Neural cell (in vitro differentiated cells): ENCODE measurements around the gene ADCY7. TPM values are rescaled to one million over a fixed set of nuclear protein-coding genes. Genes with fewer than 3 reads are reported as not detected.

ENCODE experiments used
- H2AFZ ChIP-seq: fragments of 200-600, 300-800 bp; sonication (generic), shearing (Covaris generic); 2 replicates; pipeline ENCODE4 v1.6.0; 2014; ENCODE audit warnings: low read depth, mild to moderate bottlenecking, antibody characterized with exemption, low read length, moderate library complexity
- H3F3A ChIP-seq: fragments of 200-600 bp; shearing (Covaris generic); 2 replicates; pipeline ENCODE4 v1.6.1; 2016; ENCODE audit warnings: mild to moderate bottlenecking, moderate library complexity, mixed read lengths, antibody characterized with exemption, low read length; ENCODE audit not compliant: insufficient read depth, poor library complexity, severe bottlenecking
- H3K27ac ChIP-seq: fragments of 200-600, 300-800 bp; sonication (generic), shearing (Covaris generic); 2 replicates; pipeline ENCODE4 v1.5.1; 2014; ENCODE audit warnings: mild to moderate bottlenecking, low read length, moderate library complexity
- H3K27me3 ChIP-seq: fragments of 300-800, 200-600 bp; sonication (generic), shearing (Covaris generic); 2 replicates; pipeline ENCODE4 v1.6.0; 2014; ENCODE audit warnings: mild to moderate bottlenecking, low read depth, low read length, moderate library complexity; ENCODE audit not compliant: insufficient read depth
- H3K36me3 ChIP-seq: fragments of 300-800, 200-600 bp; sonication (generic), shearing (Covaris generic); 2 replicates; pipeline ENCODE4 v1.5.1; 2014; ENCODE audit warnings: mild to moderate bottlenecking, antibody characterized with exemption, low read length, moderate library complexity; ENCODE audit not compliant: insufficient read depth
- H3K4me2 ChIP-seq: fragments of 300-800, 200-600 bp; sonication (generic), shearing (Covaris generic); 2 replicates; pipeline ENCODE4 v1.6.0; 2014; ENCODE audit warnings: mild to moderate bottlenecking, low read length
- H3K4me3 ChIP-seq: fragments of 300-800, 200-600 bp; sonication (generic), shearing (Covaris generic); 2 replicates; pipeline ENCODE4 v1.5.1; 2014; ENCODE audit warnings: mild to moderate bottlenecking, low read length, moderate library complexity
- H3K79me2 ChIP-seq: fragments of 200-600 bp; shearing (Covaris generic); replicated peaks from 2 replicates; pipeline ENCODE4 v1.6.0; 2014; ENCODE audit warnings: mild to moderate bottlenecking, low read length, moderate library complexity; ENCODE audit not compliant: insufficient read depth
- H3K9ac ChIP-seq: fragments of 300-800, 200-600 bp; sonication (generic), shearing (Covaris generic); 2 replicates; pipeline ENCODE4 v1.6.1; 2016; ENCODE audit warnings: mild to moderate bottlenecking, low read length, mixed read lengths
- H3K9me2 ChIP-seq: fragments of 200-600 bp; shearing (Covaris generic); 2 replicates; pipeline ENCODE4 v1.6.1; 2016; ENCODE audit warnings: mild to moderate bottlenecking, low read length, mixed read lengths; ENCODE audit not compliant: insufficient read depth
- H3K9me3 ChIP-seq: fragments of 200-600, 300-800 bp; sonication (generic), shearing (Covaris generic); 2 replicates; pipeline ENCODE4 v1.6.1; 2016; ENCODE audit warnings: mild to moderate bottlenecking, mixed run types, low read length, moderate library complexity, mixed read lengths
- H4K20me1 ChIP-seq: fragments of 200-600 bp; shearing (Covaris generic); 2 replicates; pipeline ENCODE4 v1.6.1; 2016; ENCODE audit warnings: mild to moderate bottlenecking, mixed run types; ENCODE audit not compliant: insufficient read depth
- CTCF ChIP-seq: fragments of 450-650 bp; IDR thresholded peaks from 2 replicates; pipeline ENCODE4 v1.5.1; 2014; ENCODE audit warnings: antibody characterized with exemption, mild to moderate bottlenecking, moderate library complexity; ENCODE audit not compliant: poor library complexity, severe bottlenecking
- EP300 ChIP-seq: fragments of 450-650 bp; conservative IDR thresholded peaks from 2 replicates; pipeline ENCODE4 v1.6.1; 2014; ENCODE audit warnings: antibody characterized with exemption, mild to moderate bottlenecking, moderate library complexity; ENCODE audit not compliant: poor library complexity, severe bottlenecking
- EZH2 ChIP-seq: fragments of 200-600, 300-800 bp; shearing (Covaris generic), sonication (generic); IDR thresholded peaks from 2 replicates; pipeline ENCODE4 v1.6.1; 2014; ENCODE audit warnings: antibody characterized with exemption, low read length, borderline replicate concordance, mild to moderate bottlenecking; ENCODE audit not compliant: insufficient read depth, poor library complexity, severe bottlenecking
- MXI1 ChIP-seq: fragments of 450-650 bp; conservative IDR thresholded peaks from 2 replicates; pipeline ENCODE4 v1.6.1; 2014; ENCODE audit warnings: antibody characterized with exemption, mild to moderate bottlenecking; ENCODE audit not compliant: poor library complexity, severe bottlenecking
- POLR2AphosphoS5 ChIP-seq: IDR thresholded peaks from 2 replicates; pipeline ENCODE4 v1.6.1; 2012
- RAD21 ChIP-seq: fragments of 450-650 bp; conservative IDR thresholded peaks from 2 replicates; pipeline ENCODE4 v1.6.1; 2014; ENCODE audit warnings: antibody characterized with exemption, mild to moderate bottlenecking, moderate library complexity
- REST ChIP-seq: IDR thresholded peaks from 2 replicates; pipeline ENCODE4 v1.6.1; 2012; ENCODE audit warnings: borderline replicate concordance
- SMC3 ChIP-seq: fragments of 450-650 bp; conservative IDR thresholded peaks from 2 replicates; pipeline ENCODE4 v1.6.1; 2014; ENCODE audit warnings: antibody characterized with exemption, mild to moderate bottlenecking, moderate library complexity; ENCODE audit not compliant: poor library complexity
- TAF1 ChIP-seq: IDR thresholded peaks from 2 replicates; pipeline ENCODE4 v1.6.1; 2012; ENCODE audit warnings: low read depth
- polyA plus RNA-seq: library from polyadenylated mRNA; depleted of rRNA; stranded (reverse); fragments of >200 nt; gene quantifications from 2 replicates; pipeline ENCODE4 v1.2.3, GENCODE V29; 2014

Gene ADCY7
- polyA plus RNA-seq, 1 donor from 2014 or later = 2.0 TPM

- Histone ChIP-seq H3K9me2 (no peaks in the 10 kb centered on the region), H3K9ac (no peak overlapping the region), H3K36me3 (no peaks in the 10 kb centered on the region), H3K79me2 (no peaks in the 10 kb centered on the region), H3F3A (no peaks in the 10 kb centered on the region), H2AFZ (no peak overlapping the region), H3K27ac (no peak overlapping the region), H3K9me3 (no peaks in the 10 kb centered on the region), H4K20me1 (no peaks in the 10 kb centered on the region), H3K4me2 (no peak overlapping the region), H3K4me3 (no peak overlapping the region), H3K27me3 (no peaks in the 10 kb centered on the region)
- TF ChIP-seq SMC3 (no peak), POLR2AphosphoS5 (no peak), EP300 (no peak), RAD21 (no peak), REST (no peak), TAF1 (no peak), MXI1 (no peak), CTCF (no peak), EZH2 (no peak)
These were observed 39.2 kb downstream of the ADCY7 start for GRCh38 chr16:50305441-50306061.

GRCh38 chr16:50306287-50306686, 39.9 kb downstream of the ADCY7 start:
- H3K9me3 ChIP-seq = no peaks in the 10 kb centered on the region

More at GRCh38 chr16:50306287-50306686, 39.9 kb downstream of the ADCY7 start:
- no peaks in the 10 kb centered on the region for H3K27me3 ChIP-seq
- no peaks in the 10 kb centered on the region for H3K36me3 ChIP-seq
- H3K9ac ChIP-seq = no peak overlapping the region
- H3K4me2 ChIP-seq = no peak overlapping the region
- H3K4me3 ChIP-seq = no peak overlapping the region
- H3K27ac ChIP-seq = no peak overlapping the region
- TF ChIP-seq REST (no peak), EP300 (no peak), POLR2AphosphoS5 (no peak), MXI1 (no peak), CTCF (no peak)
- H4K20me1 ChIP-seq = no peaks in the 10 kb centered on the region
- no peaks in the 10 kb centered on the region for H3F3A ChIP-seq
- H3K9me2 ChIP-seq = no peaks in the 10 kb centered on the region
- no peaks in the 10 kb centered on the region for H3K79me2 ChIP-seq
- H2AFZ ChIP-seq = no peak overlapping the region
